ENCODE results near the gene ADGRG1. TPM values are rescaled to one million over a fixed set of nuclear protein-coding genes. Genes with fewer than 3 reads are reported as not detected.

The ADGRG1 gene
- total and polyA plus RNA-seq, 2 donors (not counting 1 experiment from before 2014, with no cell fraction given), result 0.20 to 0.61 TPM

- Histone ChIP-seq H3K4me3 (ENCODE audit: control extremely low read depth in 1 of 5, extremely low read depth in 1 of 5, insufficient read depth in 1 of 5, low read depth in 2 of 5, low read length in 4 of 5) (no peak overlapping the region), H3K4me1 (ENCODE audit: control insufficient read depth in 2 of 2, insufficient read depth in 2 of 2, low read length in 2 of 2) (no peaks in the 10 kb centered on the region), H3K9me3 (ENCODE audit: control extremely low read depth in 1 of 3, control insufficient read depth in 2 of 3, insufficient read depth in 1 of 3, low read length in 2 of 3) (no peaks in the 10 kb centered on the region), H3K27ac (ENCODE audit: low read length in 2 of 2) (no peak overlapping the region), H4K20me1 (ENCODE audit: control insufficient read depth, insufficient read depth, low read length, poor library complexity, severe bottlenecking) (no peaks in the 10 kb centered on the region), H3K36me3 (replicated peaks in 1 of 2; ENCODE audit: control extremely low read depth in 1 of 2, control insufficient read depth in 1 of 2, extremely low read depth in 1 of 2, insufficient read depth in 2 of 2, low read length in 1 of 2) (no peaks in the 10 kb centered on the region), H3K9ac (ENCODE audit: low read length) (no peak overlapping the region), H3K27me3 (replicated peaks in 1 of 4; ENCODE audit: control extremely low read depth in 1 of 4, control insufficient read depth in 3 of 4, insufficient read depth in 4 of 4, low read length in 3 of 4) (no peaks in the 10 kb centered on the region), H3K4me2 (replicated peaks; ENCODE audit: low read depth, low read length, poor library complexity, severe bottlenecking) (no peak overlapping the region), H2AFZ (ENCODE audit: insufficient read depth, low read depth, low read length, poor library complexity, severe bottlenecking) (no peak overlapping the region), H3K79me2 (ENCODE audit: control insufficient read depth, insufficient read depth, low read length) (no peaks in the 10 kb centered on the region)
- ChIA-PET CTCF (no interaction called here), POLR2A (no interaction called here)
- ATAC-seq (ENCODE audit: low read depth) (no peak), DNase-seq (no peak)
- WGBS (ENCODE audit: insufficient coverage), result 80% methylated on average over 14 of the region's 19 CpGs
- Mint-ChIP-seq H3K27ac (no peak overlapping the region), H3K4me3 (no peak overlapping the region), H3K27me3 (peaks cover 5% of the 10 kb centered on the region), H3K4me1 (no peaks in the 10 kb centered on the region), H3K9me3 (ENCODE audit: insufficient read depth) (no peaks in the 10 kb centered on the region)
- intact Hi-C loops (cut with micrococcal nuclease), result no loop called here
- TF ChIP-seq EZH2 (IDR thresholded peaks at IDR 0.05; ENCODE audit: borderline replicate concordance, insufficient read depth, low read depth, low read length, poor library complexity, severe bottlenecking) (no peak), CTCF (IDR thresholded peaks at IDR 0.05) (no peak)
These were observed 9.9 kb upstream of the ADGRG1 start for GRCh38 chr16:57618296-57619132.

- H2AFZ ChIP-seq (ENCODE audit: insufficient read depth, low read depth, low read length, poor library complexity, severe bottlenecking), result no peak overlapping the region
- intact Hi-C loops (cut with micrococcal nuclease), result no loop called here
- Mint-ChIP-seq H3K4me1 (no peaks in the 10 kb centered on the region), H3K9me3 (ENCODE audit: insufficient read depth) (no peaks in the 10 kb centered on the region), H3K27me3 (peaks cover 5% of the 10 kb centered on the region), H3K4me3 (no peak overlapping the region), H3K27ac (no peak overlapping the region)
- no peaks in the 10 kb centered on the region for H3K9me3 ChIP-seq (ENCODE audit: control extremely low read depth in 1 of 3, control insufficient read depth in 2 of 3, insufficient read depth in 1 of 3, low read length in 2 of 3)
- no peaks in the 10 kb centered on the region for H3K36me3 ChIP-seq (replicated peaks in 1 of 2; ENCODE audit: control extremely low read depth in 1 of 2, control insufficient read depth in 1 of 2, extremely low read depth in 1 of 2, insufficient read depth in 2 of 2, low read length in 1 of 2)
- DNase-seq (no peak), ATAC-seq (ENCODE audit: low read depth) (no peak)
- WGBS (ENCODE audit: insufficient coverage), result 86% methylated on average over 8 of the region's 8 CpGs
- H4K20me1 ChIP-seq (ENCODE audit: control insufficient read depth, insufficient read depth, low read length, poor library complexity, severe bottlenecking), result no peaks in the 10 kb centered on the region
- no peak for TF ChIP-seq EZH2 (IDR thresholded peaks at IDR 0.05; ENCODE audit: borderline replicate concordance, insufficient read depth, low read depth, low read length, poor library complexity, severe bottlenecking)
- TF ChIP-seq CTCF (IDR thresholded peaks at IDR 0.05), result no peak
- no peaks in the 10 kb centered on the region for H3K27me3 ChIP-seq (replicated peaks in 1 of 4; ENCODE audit: control extremely low read depth in 1 of 4, control insufficient read depth in 3 of 4, insufficient read depth in 4 of 4, low read length in 3 of 4)
- no peak overlapping the region for H3K9ac ChIP-seq (ENCODE audit: low read length)
- ChIA-PET CTCF (no interaction called here), POLR2A (interaction anchor here (0.6 kb wide), 1 partner anchor 37 kb away, joined by 3 read pairs; no protein-coding TSS in a partner anchor)
- no peak overlapping the region for H3K27ac ChIP-seq (ENCODE audit: low read length in 2 of 2)
- H3K79me2 ChIP-seq (ENCODE audit: control insufficient read depth, insufficient read depth, low read length), result no peaks in the 10 kb centered on the region
- H3K4me3 ChIP-seq (ENCODE audit: control extremely low read depth in 1 of 5, extremely low read depth in 1 of 5, insufficient read depth in 1 of 5, low read depth in 2 of 5, low read length in 4 of 5), result no peak overlapping the region
- no peaks in the 10 kb centered on the region for H3K4me1 ChIP-seq (ENCODE audit: control insufficient read depth in 2 of 2, insufficient read depth in 2 of 2, low read length in 2 of 2)
- H3K4me2 ChIP-seq (replicated peaks; ENCODE audit: low read depth, low read length, poor library complexity, severe bottlenecking), result no peak overlapping the region
These were observed 9.3 kb upstream of the ADGRG1 start for GRCh38 chr16:57619133-57619605.

Data from B cell (primary cell).